ENCODE results near the gene COPZ2.

The COPZ2 gene

DNA sequence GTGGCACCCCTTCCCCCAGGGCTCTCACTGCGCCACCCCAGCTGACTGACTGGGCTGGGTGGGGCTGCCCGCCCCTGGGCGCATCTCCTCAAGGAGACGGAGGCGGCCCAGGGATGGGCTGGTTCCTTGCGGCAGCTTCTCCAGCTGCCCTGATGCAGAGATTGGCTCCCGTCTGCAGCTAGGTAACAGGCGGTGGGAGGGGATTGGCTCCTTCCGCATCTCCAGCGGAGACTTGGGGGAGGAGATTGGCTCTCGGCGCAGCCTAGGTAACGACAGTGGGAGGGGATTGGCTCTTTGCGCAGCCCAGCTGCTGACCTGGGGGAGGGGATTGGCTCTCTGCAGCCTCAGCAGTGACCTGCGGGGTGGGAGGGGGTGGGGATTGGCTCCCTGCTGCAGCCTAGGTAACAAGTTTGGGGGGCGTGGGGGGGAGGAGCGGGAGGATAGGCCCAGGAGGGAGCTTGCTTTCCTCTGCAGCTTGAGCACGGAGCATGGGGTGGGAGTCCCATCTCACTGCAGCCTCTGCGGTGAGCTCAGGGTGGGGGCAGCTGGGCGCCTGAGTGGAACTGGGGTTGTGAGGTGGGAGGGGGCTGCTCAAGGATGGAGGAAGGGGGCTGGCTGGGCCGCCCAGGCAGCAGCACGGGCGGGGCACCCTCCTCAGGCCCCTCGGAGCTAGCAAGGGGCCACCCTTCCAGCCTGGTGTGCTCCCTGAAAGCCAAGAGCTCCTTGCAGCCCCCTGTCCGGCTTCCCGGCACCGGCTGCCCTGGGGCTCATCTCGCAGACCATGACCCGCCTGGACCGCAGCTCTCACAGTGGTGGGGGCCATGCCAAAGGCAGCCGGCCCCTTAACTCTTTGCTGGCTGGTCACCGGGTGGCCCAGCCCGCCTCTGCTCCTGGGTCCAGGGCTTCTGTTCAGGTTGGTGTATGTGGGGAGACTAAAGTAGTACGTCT is 16.9 kb upstream of the COPZ2 start:
- Histone ChIP-seq H3K4me1 (ENCODE audit: control insufficient read depth, insufficient read depth, low read length) (peaks cover 40% of the 10 kb centered on the region), H3K9me3 (ENCODE audit: control insufficient read depth, insufficient read depth, low read length) (no peaks in the 10 kb centered on the region), H3K27me3 (ENCODE audit: control insufficient read depth, insufficient read depth, low read length) (no peaks in the 10 kb centered on the region), H3K4me3 (ENCODE audit: low read depth, low read length) (peak overlapping the region; percentile 86), H3K9ac (ENCODE audit: low read depth, low read length) (peak overlapping the region; percentile 74), H3K36me3 (ENCODE audit: control insufficient read depth, insufficient read depth, low read length) (peaks cover 49% of the 10 kb centered on the region)

DNA sequence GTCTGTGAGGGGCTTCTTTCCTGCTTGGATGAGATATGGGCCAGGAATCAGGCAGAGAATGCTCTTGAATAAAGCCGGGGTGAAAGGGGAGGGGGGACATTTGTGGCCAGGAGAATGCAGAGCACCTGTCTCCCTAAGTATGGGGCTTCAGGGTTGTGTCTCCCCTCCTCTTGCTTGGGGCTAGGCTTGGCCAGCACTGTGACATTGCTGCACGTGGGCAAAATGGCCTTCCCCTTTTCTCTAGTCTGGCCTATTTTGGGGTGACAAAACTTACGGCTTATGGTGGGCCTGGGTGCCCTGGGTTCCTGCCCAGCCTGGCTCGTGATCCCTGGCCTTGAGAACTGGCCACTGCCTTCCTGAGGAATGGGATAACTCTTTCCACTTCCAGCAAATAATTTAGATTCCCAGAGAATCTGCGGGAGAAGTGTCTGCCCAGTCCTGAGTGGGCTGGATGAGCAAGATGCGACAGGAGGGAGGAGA is 16.2 kb upstream of the COPZ2 start:
- peak overlapping the region; percentile 42 for H3K4me3 ChIP-seq (ENCODE audit: low read depth, low read length)
- H3K36me3 ChIP-seq (ENCODE audit: control insufficient read depth, insufficient read depth, low read length), result peaks cover 42% of the 10 kb centered on the region
- no peaks in the 10 kb centered on the region for H3K9me3 ChIP-seq (ENCODE audit: control insufficient read depth, insufficient read depth, low read length)
- H3K4me1 ChIP-seq (ENCODE audit: control insufficient read depth, insufficient read depth, low read length), result peaks cover 40% of the 10 kb centered on the region
- no peak overlapping the region for H3K9ac ChIP-seq (ENCODE audit: low read depth, low read length)
- H3K27me3 ChIP-seq (ENCODE audit: control insufficient read depth, insufficient read depth, low read length), result no peaks in the 10 kb centered on the region

DNA sequence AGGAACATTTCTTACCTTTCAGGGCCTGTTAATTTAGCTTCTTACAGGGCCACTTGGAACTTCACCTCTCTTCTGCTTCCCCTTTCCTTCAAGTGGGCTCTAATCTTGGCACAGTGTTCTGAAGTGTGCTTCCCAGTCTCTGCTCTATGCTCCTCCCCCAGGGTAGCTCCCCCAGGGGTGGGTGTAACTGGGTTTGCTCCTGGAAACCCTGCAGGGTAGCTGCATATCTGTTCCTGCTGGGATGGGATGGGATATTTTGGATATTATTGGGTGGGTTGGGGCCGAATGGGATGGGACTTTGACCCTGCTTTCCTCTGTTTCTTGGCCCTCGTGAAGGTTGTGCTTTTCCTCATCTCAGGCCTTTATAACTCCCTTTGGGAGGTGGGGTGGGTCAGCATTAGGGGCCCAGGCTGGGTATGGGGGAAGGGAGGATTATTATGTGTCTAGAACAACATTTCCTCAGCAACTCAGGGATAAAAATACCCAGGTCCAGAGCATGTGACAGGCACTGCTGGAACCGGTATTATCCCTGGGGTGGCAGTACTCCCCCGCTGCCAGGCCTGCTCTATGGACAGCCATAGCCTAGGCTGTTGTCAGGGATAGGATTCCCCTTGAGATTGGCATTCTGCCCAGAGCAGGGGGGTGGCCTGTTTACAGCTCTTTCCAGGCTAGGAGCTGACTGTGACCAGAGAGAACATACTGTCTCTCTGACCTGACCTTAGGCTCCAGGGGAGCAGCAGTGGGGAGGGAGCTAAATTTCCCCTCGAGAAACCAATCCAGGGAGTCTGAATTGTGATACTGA is 15.6 kb upstream of the COPZ2 start:
- Histone ChIP-seq H3K4me3 (ENCODE audit: low read depth, low read length) (peak overlapping the region; percentile 42), H3K9ac (ENCODE audit: low read depth, low read length) (peak overlapping the region; percentile 8), H3K27me3 (ENCODE audit: control insufficient read depth, insufficient read depth, low read length) (no peaks in the 10 kb centered on the region), H3K9me3 (ENCODE audit: control insufficient read depth, insufficient read depth, low read length) (no peaks in the 10 kb centered on the region), H3K36me3 (ENCODE audit: control insufficient read depth, insufficient read depth, low read length) (peaks cover 36% of the 10 kb centered on the region), H3K4me1 (ENCODE audit: control insufficient read depth, insufficient read depth, low read length) (peaks cover 40% of the 10 kb centered on the region)

DNA sequence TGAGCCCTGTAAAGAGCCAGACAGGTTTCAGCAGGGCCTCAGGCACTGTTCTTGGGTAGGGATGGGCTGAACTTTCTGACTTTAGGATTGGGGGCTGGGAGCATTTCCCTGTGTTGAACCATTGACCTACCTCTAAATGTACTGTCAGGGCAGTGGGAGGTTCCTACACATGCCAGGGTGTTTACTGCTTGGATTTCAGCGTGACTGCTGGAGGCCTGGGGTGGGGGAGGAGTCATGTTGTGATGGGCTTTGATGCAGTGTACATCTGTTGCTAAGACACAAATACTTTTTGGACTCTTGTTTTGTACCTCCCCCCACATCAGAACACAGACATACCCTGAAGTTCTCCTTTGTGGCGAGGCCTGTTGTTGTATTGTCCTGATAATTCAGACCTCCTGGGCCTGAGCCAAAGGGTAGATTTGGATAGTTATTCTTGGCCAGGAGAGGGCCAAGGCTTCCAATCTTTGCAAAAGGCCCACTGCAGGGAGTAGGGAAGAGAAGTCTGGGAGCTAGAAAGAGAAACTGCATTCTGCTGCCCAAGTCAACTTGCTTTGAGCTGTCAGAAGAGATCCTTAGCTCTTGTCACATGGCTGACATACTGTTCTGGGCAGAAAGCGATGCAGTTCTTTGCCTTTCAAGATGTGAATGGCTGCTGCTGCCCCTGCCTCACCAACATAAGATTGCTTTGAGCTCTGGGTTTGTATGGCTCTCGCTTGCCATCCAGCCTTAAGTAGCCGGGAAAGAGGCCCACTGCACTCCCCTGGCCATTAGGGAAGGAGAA is 14.3 kb upstream of the COPZ2 start:
- peaks cover 40% of the 10 kb centered on the region for H3K4me1 ChIP-seq (ENCODE audit: control insufficient read depth, insufficient read depth, low read length)
- H3K27me3 ChIP-seq (ENCODE audit: control insufficient read depth, insufficient read depth, low read length), result no peaks in the 10 kb centered on the region
- H3K36me3 ChIP-seq (ENCODE audit: control insufficient read depth, insufficient read depth, low read length), result peaks cover 23% of the 10 kb centered on the region
- no peak overlapping the region for H3K9ac ChIP-seq (ENCODE audit: low read depth, low read length)
- H3K9me3 ChIP-seq (ENCODE audit: control insufficient read depth, insufficient read depth, low read length), result no peaks in the 10 kb centered on the region
- peak overlapping the region; percentile 27 for H3K4me3 ChIP-seq (ENCODE audit: low read depth, low read length)

DNA sequence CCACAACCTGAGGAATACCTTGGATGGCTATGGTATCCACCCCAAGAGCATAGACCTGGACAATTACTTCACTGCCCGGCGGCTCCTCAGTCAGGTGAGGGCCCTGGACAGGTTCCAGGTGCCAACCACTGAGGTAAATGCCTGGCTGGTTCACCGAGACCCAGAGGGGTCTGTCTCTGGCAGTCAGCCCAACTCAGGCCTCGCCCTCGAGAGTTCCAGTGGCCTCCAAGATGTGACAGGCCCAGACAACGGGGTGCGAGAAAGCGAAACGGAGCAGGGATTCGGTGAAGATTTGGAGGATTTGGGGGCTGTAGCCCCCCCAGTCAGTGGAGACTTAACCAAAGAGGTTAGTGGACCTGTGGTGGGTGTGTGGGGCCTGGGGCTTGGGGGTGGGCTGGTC is 13.7 kb upstream of the COPZ2 start:
- H3K9me3 ChIP-seq (ENCODE audit: control insufficient read depth, insufficient read depth, low read length), result no peaks in the 10 kb centered on the region
- H3K36me3 ChIP-seq (ENCODE audit: control insufficient read depth, insufficient read depth, low read length), result peaks cover 18% of the 10 kb centered on the region
- no peak overlapping the region for H3K4me3 ChIP-seq (ENCODE audit: low read depth, low read length)
- H3K27me3 ChIP-seq (ENCODE audit: control insufficient read depth, insufficient read depth, low read length), result no peaks in the 10 kb centered on the region
- peaks cover 36% of the 10 kb centered on the region for H3K4me1 ChIP-seq (ENCODE audit: control insufficient read depth, insufficient read depth, low read length)
- H3K9ac ChIP-seq (ENCODE audit: low read depth, low read length), result no peak overlapping the region

DNA sequence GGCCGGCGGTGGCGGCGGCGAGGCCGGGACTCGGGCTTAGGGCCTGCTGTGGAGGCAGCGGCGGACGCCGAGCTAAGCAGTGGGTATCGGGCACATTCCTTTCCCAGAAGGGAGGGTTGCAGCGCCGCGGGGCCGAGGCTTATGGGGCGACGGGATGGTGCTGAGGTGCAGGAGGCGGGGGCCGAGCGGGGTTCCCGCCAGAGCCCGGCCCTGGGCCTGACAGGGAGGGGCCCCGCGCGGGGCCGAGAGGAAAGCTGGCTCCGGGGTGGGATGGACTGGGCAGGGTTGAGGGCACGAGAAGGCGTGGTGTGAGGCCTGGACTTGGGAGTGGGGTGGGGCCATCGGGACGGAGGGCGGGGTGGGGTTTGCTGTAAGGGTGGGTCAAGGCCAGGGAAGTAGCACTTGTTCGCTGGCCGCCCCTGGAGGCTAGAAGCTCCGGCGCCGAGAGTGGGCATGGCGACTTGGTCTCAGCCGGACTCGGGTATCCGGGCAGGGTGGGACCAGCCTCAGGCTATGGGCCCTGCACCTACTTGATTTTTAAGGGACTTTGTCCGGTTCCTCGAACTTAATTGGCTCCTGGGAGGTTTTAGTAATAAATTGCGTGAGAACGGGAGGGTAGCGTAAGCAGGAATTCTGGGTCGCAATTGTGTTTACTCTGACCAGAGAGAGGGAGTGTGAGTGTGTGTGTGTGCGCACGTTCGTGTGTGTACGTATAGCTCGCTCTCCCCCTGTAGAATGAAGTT is 11.0 kb upstream of the COPZ2 start:
- Histone ChIP-seq H3K9ac (ENCODE audit: low read depth, low read length) (peak overlapping the region; percentile 90), H3K4me1 (ENCODE audit: control insufficient read depth, insufficient read depth, low read length) (peaks cover 26% of the 10 kb centered on the region), H3K9me3 (ENCODE audit: control insufficient read depth, insufficient read depth, low read length) (no peaks in the 10 kb centered on the region), H3K27me3 (ENCODE audit: control insufficient read depth, insufficient read depth, low read length) (no peaks in the 10 kb centered on the region), H3K36me3 (ENCODE audit: control insufficient read depth, insufficient read depth, low read length) (peaks cover 18% of the 10 kb centered on the region), H3K4me3 (ENCODE audit: low read depth, low read length) (peak overlapping the region; percentile 75)

DNA sequence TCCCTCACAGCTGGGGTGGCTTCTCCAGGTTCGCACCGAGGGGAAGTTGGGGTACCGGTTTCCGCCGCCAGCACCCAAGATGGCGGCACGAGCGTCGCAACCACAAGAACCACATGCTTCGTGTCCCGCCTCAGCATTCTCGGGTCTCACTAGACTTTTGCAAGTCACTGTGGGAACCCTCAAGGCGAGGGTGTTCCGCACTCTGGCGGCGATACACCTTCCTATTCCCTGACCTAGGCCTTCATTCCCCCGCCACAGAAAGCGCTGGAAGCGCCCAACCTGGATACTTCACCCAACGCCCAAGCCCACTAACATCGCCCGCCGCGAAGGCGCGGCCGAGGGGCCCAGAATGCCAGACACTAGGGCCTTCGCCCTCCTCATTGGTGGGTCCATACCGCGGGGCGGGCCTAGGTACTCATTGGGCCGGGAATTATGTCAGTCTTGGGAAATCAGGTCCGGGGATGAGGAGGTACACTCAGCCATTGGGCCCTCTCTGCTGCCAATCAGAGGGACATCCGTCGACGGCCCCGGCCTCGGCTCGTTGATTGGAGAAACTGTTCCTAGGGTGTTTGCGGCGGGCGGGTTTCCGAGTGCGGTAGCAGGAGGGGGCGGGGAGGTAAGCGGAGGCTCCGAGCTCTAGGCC is 10.3 kb upstream of the COPZ2 start, which contains the start of gene NFE2L1:
Gene NFE2L1 (plus strand): TSS at position 619 of the 643 bp plus-strand sequence. CDS start 2,760 bp downstream, outside the sequence.
- Histone ChIP-seq H3K9ac (ENCODE audit: low read depth, low read length) (peak within 1 kb of the TSS; percentile 90), H3K4me3 (ENCODE audit: low read depth, low read length) (peak within 1 kb of the TSS; percentile 98), H3K9me3 (ENCODE audit: control insufficient read depth, insufficient read depth, low read length) (no peaks in the 10 kb centered on the region), H3K27me3 (ENCODE audit: control insufficient read depth, insufficient read depth, low read length) (peaks cover 4% of the 10 kb centered on the region), H3K36me3 (ENCODE audit: control insufficient read depth, insufficient read depth, low read length) (peaks cover 17% of the 10 kb centered on the region), H3K4me1 (ENCODE audit: control insufficient read depth, insufficient read depth, low read length) (peaks cover 19% of the 10 kb centered on the region)

DNA sequence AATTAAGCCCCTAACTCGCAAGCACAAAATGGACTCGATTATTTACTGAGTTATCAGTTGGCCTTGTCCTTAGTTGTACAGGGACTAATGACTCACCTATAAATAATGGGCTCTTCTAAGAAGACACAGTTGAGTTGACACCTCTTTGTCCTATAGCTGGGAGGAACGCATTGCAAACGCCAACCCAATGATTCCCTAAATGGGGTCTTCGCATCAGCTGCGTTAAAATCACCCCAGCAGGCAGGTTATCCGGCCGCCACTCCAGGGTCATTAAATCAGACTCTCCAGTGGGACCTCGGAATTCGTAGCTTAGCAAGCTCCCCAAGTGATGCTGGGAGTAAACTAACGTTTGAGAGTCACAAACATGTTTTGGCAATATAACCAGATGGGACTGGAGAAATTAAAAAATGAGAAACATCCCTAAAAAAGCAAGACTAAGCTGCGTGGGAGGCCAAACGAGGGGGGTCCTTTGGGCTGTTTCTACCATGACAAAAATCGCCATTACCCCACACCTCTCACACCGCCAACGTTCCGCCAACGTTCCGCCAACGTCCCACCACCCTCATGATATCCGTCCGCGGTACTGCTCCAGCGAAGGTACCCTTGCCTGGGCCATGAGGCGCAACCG is 9.6 kb upstream of the COPZ2 start:
- H3K9me3 ChIP-seq (ENCODE audit: control insufficient read depth, insufficient read depth, low read length), result no peaks in the 10 kb centered on the region
- peak overlapping the region; percentile 98 for H3K4me3 ChIP-seq (ENCODE audit: low read depth, low read length)
- H3K9ac ChIP-seq (ENCODE audit: low read depth, low read length), result peak overlapping the region; percentile 80
- H3K36me3 ChIP-seq (ENCODE audit: control insufficient read depth, insufficient read depth, low read length), result peaks cover 11% of the 10 kb centered on the region
- peaks cover 13% of the 10 kb centered on the region for H3K4me1 ChIP-seq (ENCODE audit: control insufficient read depth, insufficient read depth, low read length)
- H3K27me3 ChIP-seq (ENCODE audit: control insufficient read depth, insufficient read depth, low read length), result peaks cover 4% of the 10 kb centered on the region

DNA sequence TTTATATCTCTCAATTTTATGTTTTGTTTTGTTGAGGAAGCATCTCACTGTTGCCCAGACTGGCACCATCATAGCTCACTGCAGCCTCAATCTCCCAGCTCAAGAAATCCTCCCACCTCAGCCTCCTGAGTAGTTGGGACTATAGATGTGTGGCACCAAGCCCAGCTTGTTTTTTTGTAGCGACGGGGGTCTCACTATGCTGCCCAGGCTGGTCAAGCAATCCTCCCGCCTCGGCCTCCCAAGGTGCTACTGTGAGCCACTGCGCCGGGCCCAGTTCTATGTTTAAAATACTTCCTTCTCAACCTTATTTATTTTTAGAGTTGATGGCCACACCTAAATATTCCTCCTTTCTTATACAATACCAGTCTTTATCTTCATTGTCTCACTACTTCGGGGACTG is 8.7 kb upstream of the COPZ2 start:
- Histone ChIP-seq H3K9me3 (ENCODE audit: control insufficient read depth, insufficient read depth, low read length) (no peaks in the 10 kb centered on the region), H3K27me3 (ENCODE audit: control insufficient read depth, insufficient read depth, low read length) (peaks cover 4% of the 10 kb centered on the region), H3K4me3 (ENCODE audit: low read depth, low read length) (peak overlapping the region; percentile 98), H3K36me3 (ENCODE audit: control insufficient read depth, insufficient read depth, low read length) (peaks cover 8% of the 10 kb centered on the region), H3K9ac (ENCODE audit: low read depth, low read length) (no peak overlapping the region), H3K4me1 (ENCODE audit: control insufficient read depth, insufficient read depth, low read length) (peaks cover 8% of the 10 kb centered on the region)

DNA sequence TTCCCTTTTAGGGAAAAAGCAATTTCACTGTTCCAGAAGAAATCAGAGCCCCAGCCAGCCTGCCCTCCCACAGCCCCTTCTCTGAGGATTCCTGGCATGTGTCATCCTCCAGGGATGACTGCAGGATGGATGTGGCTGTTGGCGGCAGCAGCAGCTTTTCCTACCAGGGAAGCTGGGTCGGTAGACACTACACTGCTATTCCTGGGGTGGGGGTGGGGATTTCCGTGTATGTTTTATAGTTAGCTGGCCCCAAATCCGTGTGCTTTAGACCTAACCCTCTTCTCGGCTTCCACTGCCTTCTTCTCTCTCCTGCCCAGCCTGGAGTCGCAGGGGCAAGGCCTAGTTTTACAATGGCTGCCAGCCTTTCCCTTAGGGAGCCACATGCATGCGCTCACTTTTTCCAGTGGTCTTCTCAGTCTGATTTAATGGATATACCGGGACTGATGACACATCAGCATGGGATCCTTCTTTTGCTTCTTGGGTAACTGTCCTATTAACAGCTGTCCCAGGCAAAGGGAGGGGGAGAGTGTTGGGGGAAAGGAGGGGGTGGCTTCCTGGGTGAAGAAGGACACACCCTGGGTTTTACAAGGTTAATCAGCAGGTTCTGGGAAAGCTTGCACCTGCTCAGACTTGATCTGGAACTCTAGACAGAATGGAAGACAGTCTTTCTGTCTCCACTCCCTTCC is 7.9 kb upstream of the COPZ2 start:
- H3K4me1 ChIP-seq (ENCODE audit: control insufficient read depth, insufficient read depth, low read length), result peaks cover 2% of the 10 kb centered on the region
- H3K27me3 ChIP-seq (ENCODE audit: control insufficient read depth, insufficient read depth, low read length), result peaks cover 4% of the 10 kb centered on the region
- no peaks in the 10 kb centered on the region for H3K9me3 ChIP-seq (ENCODE audit: control insufficient read depth, insufficient read depth, low read length)
- peaks cover 2% of the 10 kb centered on the region for H3K36me3 ChIP-seq (ENCODE audit: control insufficient read depth, insufficient read depth, low read length)
- H3K4me3 ChIP-seq (ENCODE audit: low read depth, low read length), result no peak overlapping the region
- no peak overlapping the region for H3K9ac ChIP-seq (ENCODE audit: low read depth, low read length)
